ENCODE data around the gene XYLT1. TPM values are rescaled to one million over a fixed set of nuclear protein-coding genes. Genes with fewer than 3 reads are reported as not detected.

Gene XYLT1
- total RNA-seq, 1 experiment from 2014 or later: 7.6 TPM

DNA sequence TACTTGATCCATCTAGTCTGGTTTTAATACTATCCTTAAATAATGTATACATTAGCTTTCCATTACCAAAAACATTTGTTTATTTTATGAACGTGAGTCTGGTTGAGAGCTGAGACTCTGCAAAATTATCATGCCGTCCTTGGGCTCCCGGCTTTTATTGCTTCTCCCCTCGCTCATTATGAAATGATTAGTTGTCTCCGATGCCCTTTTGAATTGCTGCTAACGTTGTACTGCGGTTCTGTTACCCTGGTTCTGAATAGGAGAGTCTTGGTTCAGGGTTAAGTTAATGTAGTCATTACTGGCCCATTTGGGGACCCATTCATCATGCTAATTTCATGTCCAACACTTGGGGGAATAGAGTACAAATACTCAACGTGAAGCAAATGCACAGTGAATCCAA lies 12.8 kb downstream of the XYLT1 start:
- Histone ChIP-seq H3K27me3 (ENCODE audit: control insufficient read depth, insufficient read depth, low read length) (no peaks in the 10 kb centered on the region), H3K4me3 (ENCODE audit: insufficient read depth, low read depth, low read length) (no peak overlapping the region), H3K36me3 (replicated peaks; ENCODE audit: control insufficient read depth, insufficient read depth, low read length) (no peaks in the 10 kb centered on the region)
- DNase-seq: no peak

DNA sequence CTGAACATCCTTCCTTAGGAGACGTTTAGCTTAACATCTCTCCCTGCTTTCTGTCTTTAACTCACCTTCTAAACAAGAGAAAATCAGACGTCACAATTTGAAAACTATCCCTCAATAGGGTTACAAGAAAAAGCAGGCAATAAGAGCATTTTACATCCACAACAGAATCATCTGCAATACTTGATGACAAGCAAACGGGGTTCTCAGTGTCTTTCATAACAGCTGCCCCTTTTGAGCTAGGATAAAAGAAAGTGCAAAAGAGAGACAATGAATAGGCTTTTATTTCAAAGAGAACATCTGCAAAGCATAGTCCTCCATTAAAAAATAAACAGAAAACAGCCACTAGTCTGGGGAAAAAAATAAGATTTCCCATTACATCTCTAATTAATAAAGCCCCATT lies 13.2 kb downstream of the XYLT1 start:
- Histone ChIP-seq H3K4me3 (ENCODE audit: insufficient read depth, low read depth, low read length) (no peak overlapping the region), H3K36me3 (replicated peaks; ENCODE audit: control insufficient read depth, insufficient read depth, low read length) (no peaks in the 10 kb centered on the region), H3K27me3 (ENCODE audit: control insufficient read depth, insufficient read depth, low read length) (no peaks in the 10 kb centered on the region)
- DNase-seq: no peak

DNA sequence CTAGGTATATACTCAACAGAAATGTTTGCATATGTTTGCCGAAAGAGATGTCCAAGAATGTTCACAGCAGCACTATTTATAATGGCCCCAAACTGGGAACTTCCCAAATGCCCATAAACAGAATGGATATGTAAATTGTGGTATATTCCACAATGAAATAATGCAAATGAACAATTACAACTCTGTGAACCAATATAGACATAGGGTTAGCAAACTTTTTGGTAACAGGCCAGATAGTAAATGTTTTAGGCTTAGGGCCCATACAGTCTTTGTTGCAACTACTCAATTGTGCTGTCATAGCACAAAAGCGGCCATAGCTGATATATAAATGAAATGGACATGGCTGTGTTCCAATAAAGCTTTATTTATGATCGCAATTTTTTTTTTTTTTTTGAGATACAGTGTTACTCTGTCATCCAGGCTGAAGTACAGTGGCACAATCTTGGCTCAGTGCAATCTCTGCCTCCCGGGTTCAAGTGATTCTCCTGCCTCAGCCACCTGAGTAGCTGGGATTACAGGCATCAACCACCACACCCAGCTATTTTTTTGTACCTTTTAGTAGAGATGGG lies 16.5 kb downstream of the XYLT1 start:
- Histone ChIP-seq H3K4me3 (ENCODE audit: insufficient read depth, low read depth, low read length) (no peak overlapping the region), H3K36me3 (replicated peaks; ENCODE audit: control insufficient read depth, insufficient read depth, low read length) (no peaks in the 10 kb centered on the region), H3K27me3 (ENCODE audit: control insufficient read depth, insufficient read depth, low read length) (no peaks in the 10 kb centered on the region)
- DNase-seq: no peak

DNA sequence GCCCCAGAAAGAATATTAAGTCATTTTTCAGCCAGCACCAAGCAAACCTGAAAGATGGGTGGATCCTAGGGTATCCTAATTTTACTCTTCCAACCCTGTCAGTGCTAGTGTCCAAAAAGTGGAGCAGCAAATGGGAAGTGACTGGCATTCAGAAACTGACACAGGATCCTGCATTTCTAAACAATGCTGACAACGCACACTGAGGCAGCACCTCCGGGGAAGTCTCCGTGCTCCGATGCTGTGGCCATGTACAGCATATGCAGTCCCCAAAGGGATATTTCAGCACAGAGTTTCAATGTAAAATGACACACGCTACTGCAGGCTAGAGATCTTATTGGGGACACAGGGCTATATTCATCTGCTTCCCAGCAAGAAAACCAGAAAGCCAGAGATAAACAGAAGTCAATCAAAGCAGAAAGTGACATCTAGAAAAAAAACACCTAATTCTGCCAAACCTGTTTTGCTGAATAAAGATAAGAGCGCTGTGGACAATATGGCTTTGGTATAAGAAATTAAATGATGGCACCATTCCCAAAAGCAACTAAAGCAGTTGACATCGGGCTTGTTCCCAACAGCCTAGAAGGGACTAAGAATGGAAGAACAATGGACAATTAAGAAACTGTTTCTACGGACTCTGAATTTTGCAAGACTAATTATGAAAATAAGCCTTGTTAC lies 17.3 kb downstream of the XYLT1 start:
- no peaks in the 10 kb centered on the region; the same call in 1 of the 2 replicates for H3K36me3 ChIP-seq (replicated peaks; ENCODE audit: control insufficient read depth, insufficient read depth, low read length)
- H3K4me3 ChIP-seq (ENCODE audit: insufficient read depth, low read depth, low read length): no peak overlapping the region
- no peaks in the 10 kb centered on the region for H3K27me3 ChIP-seq (ENCODE audit: control insufficient read depth, insufficient read depth, low read length)
- DNase-seq: no peak

DNA sequence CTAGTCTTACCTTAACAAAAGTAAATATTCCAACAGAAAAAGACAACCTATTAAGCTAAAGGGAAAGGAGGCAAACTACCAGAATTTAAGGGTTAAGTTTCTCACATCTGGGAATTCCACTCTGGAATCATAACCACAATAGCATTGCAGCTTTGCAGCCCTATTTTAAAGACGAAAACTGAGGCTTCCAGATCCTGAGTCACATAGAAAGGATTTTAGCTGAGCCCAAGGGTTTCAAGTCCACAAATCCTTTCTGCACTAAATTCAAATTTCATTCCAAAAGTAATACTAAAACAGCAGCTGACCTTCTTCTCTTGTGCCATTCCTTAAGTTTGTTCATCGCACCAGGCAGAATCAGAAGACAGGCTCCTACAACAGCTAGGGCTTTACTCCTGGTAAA lies 17.8 kb downstream of the XYLT1 start:
- no peak for DNase-seq
- no peak overlapping the region for H3K4me3 ChIP-seq (ENCODE audit: insufficient read depth, low read depth, low read length)
- no peaks in the 10 kb centered on the region; the same call in 1 of the 2 replicates for H3K36me3 ChIP-seq (replicated peaks; ENCODE audit: control insufficient read depth, insufficient read depth, low read length)
- H3K27me3 ChIP-seq (ENCODE audit: control insufficient read depth, insufficient read depth, low read length): no peaks in the 10 kb centered on the region

DNA sequence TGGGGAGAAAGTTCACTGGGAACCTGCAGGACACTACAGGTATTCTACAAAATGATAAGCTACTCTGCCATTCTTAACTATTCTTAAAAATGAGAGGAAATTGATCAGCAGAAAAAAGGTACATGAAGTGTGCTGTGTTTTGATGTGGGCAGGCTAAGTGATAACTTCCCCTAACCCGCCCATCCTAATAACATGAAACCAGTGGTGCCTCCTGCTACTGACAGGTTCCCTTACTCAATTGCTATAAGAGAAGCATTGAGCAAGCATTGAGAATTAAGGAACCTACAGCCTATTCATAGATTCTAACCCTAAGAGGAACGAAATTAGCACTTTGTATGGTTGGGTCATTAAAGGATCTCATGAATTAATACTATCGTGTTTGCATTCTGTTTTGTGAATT lies 18.9 kb downstream of the XYLT1 start:
- Histone ChIP-seq H3K36me3 (replicated peaks; ENCODE audit: control insufficient read depth, insufficient read depth, low read length) (no peaks in the 10 kb centered on the region; the same call in 1 of the 2 replicates), H3K4me3 (ENCODE audit: insufficient read depth, low read depth, low read length) (no peak overlapping the region), H3K27me3 (ENCODE audit: control insufficient read depth, insufficient read depth, low read length) (no peaks in the 10 kb centered on the region)
- DNase-seq: no peak

DNA sequence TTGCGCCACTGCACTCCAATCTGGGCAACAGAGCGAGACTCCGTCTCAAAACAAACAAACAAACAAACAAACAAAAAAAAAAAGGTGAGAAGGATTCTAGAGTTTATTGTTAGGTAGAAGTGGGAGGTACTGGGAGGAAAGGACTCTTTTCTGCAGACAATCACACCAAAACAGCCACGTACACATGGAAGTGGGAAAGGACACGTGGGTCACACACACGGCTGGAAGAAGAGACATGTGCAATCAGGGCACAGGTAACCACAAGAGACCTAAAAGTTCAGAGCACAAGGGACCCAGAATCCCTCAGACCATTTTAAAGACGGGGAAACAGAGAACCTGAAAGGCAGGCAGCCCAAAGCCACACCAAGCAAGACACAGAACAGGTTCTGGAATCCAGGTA lies 20.5 kb downstream of the XYLT1 start:
- no peak for DNase-seq
- Histone ChIP-seq H3K27me3 (ENCODE audit: control insufficient read depth, insufficient read depth, low read length) (no peaks in the 10 kb centered on the region), H3K36me3 (replicated peaks; ENCODE audit: control insufficient read depth, insufficient read depth, low read length) (no peaks in the 10 kb centered on the region; the same call in 1 of the 2 replicates), H3K4me3 (ENCODE audit: insufficient read depth, low read depth, low read length) (no peak overlapping the region)

DNA sequence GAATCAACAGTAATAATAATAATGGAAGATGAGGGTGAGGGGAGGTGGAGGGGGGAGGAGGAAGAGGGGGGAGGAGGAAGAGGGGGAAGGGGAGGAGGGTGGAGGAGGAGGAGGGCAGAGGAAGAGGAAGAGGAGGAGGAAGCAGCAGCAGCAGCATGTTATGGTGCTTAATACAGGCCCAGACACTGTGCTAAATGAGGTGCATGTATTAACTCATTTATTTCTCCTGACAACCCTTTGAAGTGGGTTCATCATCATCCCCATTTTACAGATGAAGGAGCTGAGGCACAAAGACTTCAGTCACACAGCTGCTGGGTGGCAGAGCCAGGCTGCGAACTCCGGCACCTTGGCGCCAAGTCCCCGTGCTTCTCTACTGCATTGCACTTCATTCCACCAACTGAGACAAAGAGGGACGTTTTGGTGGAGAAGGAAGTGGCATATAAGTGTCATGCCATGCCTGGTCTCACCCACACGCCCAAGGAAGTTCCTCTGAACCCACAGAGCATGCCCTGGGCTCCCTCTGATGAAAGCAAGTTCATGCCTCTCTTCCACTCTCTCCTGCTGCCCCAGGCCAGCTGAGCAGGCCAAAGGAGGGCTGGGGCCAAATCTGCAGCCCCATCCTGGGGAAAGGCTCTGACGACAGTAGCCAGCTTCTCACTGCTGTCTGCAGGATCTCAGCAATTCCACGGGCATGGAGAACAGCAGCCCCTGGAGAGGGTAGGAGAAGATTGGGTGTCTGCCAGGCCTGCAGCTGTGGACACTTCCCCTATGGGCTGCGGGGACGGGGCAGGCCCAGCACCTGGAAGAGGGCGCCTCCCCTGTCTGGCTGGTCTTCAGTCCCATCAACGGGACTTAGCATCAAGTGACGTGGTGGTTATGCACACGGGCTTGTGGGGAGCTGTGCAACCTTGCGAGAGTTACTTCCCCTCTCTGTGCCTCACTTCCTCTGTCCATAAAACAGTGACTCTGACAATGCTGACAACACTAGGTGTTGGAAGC lies 21.8 kb downstream of the XYLT1 start:
- DNase-seq: no peak
- no peaks in the 10 kb centered on the region; the same call in none of the 2 replicates for H3K36me3 ChIP-seq (replicated peaks; ENCODE audit: control insufficient read depth, insufficient read depth, low read length)
- H3K27me3 ChIP-seq (ENCODE audit: control insufficient read depth, insufficient read depth, low read length): no peaks in the 10 kb centered on the region
- no peak overlapping the region for H3K4me3 ChIP-seq (ENCODE audit: insufficient read depth, low read depth, low read length)

DNA sequence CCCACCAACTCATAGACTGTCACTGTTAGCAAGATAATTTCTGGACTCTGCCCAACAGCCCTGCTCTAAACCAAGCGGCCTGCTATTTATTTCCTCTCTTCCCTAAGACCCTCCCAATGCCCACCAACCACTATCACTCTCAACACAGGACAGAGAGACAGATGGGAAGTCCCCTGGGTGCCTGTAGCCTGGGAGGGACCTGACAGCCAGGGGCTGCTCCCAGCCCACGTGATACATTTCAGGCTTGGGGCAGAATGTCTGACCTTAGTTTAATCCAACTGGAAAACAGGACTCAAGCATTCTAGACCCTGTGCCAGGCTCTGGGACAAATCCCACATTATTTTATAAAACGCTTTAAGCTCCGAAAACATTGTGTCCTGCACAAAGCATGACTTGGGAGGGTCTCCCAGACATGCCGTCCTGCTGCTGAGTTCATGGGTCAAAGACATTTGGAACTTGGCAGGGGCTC lies 23.6 kb downstream of the XYLT1 start:
- Histone ChIP-seq H3K27me3 (ENCODE audit: control insufficient read depth, insufficient read depth, low read length) (no peaks in the 10 kb centered on the region), H3K4me3 (ENCODE audit: insufficient read depth, low read depth, low read length) (no peak overlapping the region), H3K36me3 (replicated peaks; ENCODE audit: control insufficient read depth, insufficient read depth, low read length) (no peaks in the 10 kb centered on the region; the same call in none of the 2 replicates)
- no peak for DNase-seq

DNA sequence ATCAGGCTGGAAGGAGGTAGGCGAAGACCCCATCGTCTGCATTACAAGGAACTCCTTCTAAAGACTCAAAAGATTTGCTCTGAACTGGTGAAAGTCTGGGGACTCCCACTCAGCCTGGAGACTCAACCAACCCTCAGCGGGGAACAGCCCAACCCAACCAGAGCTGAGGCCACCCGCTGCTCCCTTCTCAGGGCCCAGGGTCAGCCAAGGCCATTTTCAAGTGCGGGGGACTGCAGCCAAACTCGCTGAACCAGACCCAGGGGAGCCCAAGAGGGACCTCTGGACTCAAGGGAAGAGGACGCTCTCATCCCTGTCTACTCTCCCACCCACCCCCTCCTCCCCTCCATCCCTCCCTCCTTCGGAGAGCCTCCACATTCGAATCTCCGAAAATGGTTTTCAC lies 24.1 kb downstream of the XYLT1 start:
- DNase-seq: peak; percentile 64
- H3K36me3 ChIP-seq (replicated peaks; ENCODE audit: control insufficient read depth, insufficient read depth, low read length): no peaks in the 10 kb centered on the region; the same call in none of the 2 replicates
- H3K27me3 ChIP-seq (ENCODE audit: control insufficient read depth, insufficient read depth, low read length): no peaks in the 10 kb centered on the region
- no peak overlapping the region for H3K4me3 ChIP-seq (ENCODE audit: insufficient read depth, low read depth, low read length)

DNA sequence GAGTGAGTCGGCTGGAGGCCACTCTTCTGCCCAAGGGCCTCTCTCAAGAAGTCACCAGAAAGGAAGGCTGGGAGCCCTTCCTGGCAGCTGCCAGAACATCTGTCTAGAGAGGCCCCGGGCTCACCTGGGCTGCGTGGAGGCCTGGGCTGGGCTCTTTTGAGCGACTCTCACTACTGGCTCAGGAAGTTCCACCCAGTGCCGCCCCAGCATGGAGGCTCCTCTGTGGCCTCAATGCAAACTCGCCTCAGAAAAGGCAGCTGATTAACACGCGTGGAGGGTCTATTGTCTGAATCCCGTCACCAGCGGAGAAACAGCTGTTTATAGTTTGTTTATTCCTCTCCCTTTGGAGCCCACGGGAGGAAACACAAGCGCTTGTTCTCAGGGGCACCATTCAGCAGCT lies 25.3 kb downstream of the XYLT1 start:
- no peak for DNase-seq
- H3K36me3 ChIP-seq (replicated peaks; ENCODE audit: control insufficient read depth, insufficient read depth, low read length): no peaks in the 10 kb centered on the region; the same call in none of the 2 replicates
- H3K27me3 ChIP-seq (ENCODE audit: control insufficient read depth, insufficient read depth, low read length): no peaks in the 10 kb centered on the region
- H3K4me3 ChIP-seq (ENCODE audit: insufficient read depth, low read depth, low read length): no peak overlapping the region

DNA sequence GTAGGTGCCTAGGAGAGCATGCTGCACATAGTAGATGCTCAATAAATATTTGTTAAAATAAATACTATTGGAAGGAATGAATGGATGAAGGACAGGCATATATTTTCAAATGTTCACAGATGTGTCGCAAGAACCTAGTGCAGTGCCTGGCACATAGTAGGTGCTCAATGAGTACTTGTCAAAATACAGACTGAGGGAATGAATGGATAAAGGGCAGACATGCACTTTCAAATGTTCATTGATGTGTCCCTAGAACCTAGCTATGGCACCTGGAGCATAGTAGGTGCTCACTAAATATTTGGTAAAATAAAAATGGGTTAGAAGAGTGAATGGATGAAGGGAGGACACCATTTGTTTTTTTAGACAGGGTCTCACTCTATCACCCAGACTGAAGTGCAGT lies 26.1 kb downstream of the XYLT1 start:
- no peaks in the 10 kb centered on the region; the same call in none of the 2 replicates for H3K36me3 ChIP-seq (replicated peaks; ENCODE audit: control insufficient read depth, insufficient read depth, low read length)
- no peak for DNase-seq
- H3K27me3 ChIP-seq (ENCODE audit: control insufficient read depth, insufficient read depth, low read length): no peaks in the 10 kb centered on the region

DNA sequence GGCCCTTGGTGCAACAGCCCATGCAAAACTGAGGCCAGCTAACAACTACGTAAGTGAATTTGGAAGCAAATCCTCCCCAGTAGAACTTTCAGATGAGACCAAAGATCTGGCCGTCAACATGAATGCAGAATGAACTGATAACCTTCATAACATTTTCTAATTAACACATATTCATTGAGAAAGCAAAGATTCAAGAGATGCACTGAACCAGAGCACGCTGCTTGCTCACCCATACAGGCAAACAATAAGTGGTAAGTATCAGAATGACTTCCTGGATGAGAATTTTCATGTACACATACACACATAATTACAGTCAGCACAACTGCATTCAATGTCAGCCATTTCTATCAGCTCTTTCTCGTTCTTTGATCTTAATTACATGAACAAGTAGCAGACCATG lies 30.6 kb downstream of the XYLT1 start:
- H3K36me3 ChIP-seq (replicated peaks; ENCODE audit: control insufficient read depth, insufficient read depth, low read length): no peaks in the 10 kb centered on the region; the same call in 1 of the 2 replicates
- no peaks in the 10 kb centered on the region for H3K27me3 ChIP-seq (ENCODE audit: control insufficient read depth, insufficient read depth, low read length)
- DNase-seq: no peak
- no peak overlapping the region for H3K4me3 ChIP-seq (ENCODE audit: insufficient read depth, low read depth, low read length)

More for the DNA sequence above, 26.1 kb downstream of the XYLT1 start:
- H3K4me3 ChIP-seq (ENCODE audit: insufficient read depth, low read depth, low read length): no peak overlapping the region

DNA sequence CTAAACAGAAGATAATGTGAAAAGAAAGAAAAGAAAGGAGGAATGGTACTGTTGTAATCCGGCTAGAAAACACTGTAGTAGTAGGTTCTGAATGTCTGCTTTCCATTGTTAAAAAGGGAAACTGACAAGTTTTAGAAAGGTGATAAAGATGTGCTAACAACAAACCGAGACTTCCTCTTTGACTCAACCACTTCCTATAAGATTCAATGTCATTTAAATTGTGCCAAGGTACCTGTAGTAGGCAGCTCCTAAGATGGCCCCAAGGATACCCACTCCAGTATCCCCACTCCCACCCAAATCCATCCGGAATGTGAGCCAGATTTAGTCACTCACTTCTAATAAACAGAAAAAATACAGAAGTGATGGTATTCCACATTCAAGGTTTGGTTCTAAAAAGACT lies 31.2 kb downstream of the XYLT1 start:
- Histone ChIP-seq H3K36me3 (replicated peaks; ENCODE audit: control insufficient read depth, insufficient read depth, low read length) (no peaks in the 10 kb centered on the region), H3K4me3 (ENCODE audit: insufficient read depth, low read depth, low read length) (no peak overlapping the region), H3K27me3 (ENCODE audit: control insufficient read depth, insufficient read depth, low read length) (no peaks in the 10 kb centered on the region)
- no peak for DNase-seq
